ENCODE data around the gene PTPRT. TPM values are rescaled to one million over a fixed set of nuclear protein-coding genes. Genes with fewer than 3 reads are reported as not detected.

Gene PTPRT
- total and polyA plus RNA-seq, 2 experiments from 2014 or later = not detected

DNA sequence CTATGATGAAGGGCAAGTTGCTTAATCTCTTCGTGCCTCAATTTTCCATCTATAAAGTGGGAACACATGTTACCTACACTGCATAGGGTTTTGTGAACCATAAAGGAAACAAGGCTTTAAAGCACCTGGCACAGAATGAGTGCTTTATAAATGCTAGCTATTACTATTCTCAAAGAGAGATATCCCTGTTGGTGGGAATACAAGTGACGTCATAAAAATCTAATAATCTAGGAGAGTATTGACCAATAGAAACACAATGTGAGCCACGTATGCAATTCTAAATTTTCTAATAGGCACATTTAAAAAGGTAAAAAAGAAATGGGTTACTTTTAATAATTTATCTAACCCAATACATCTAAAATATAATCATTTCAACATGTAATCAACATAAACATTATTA, 316.4 kb downstream of the PTPRT start:
- no peaks in the 10 kb centered on the region for H4K20me1 ChIP-seq (replicated peaks; ENCODE audit: insufficient read depth)
- Mint-ChIP-seq H3K27ac (no peak overlapping the region), H3K9me3 (peaks cover 97% of the 10 kb centered on the region), H3K36me3 (ENCODE audit: low read depth) (peaks cover 29% of the 10 kb centered on the region), H3K27me3 (ENCODE audit: insufficient read depth, low read depth, poor library complexity) (no peaks in the 10 kb centered on the region), H3K4me3 (no peak overlapping the region), H3K4me1 (no peaks in the 10 kb centered on the region)
- ATAC-seq (no peak), DNase-seq (ENCODE audit: low spot score) (no peak)
- H3K79me2 ChIP-seq (replicated peaks; ENCODE audit: insufficient read depth) = no peaks in the 10 kb centered on the region
- H3K9me2 ChIP-seq (ENCODE audit: insufficient read depth) = no peaks in the 10 kb centered on the region
- no peak overlapping the region for H3K4me2 ChIP-seq
- H2AFZ ChIP-seq = no peak overlapping the region
- no peak overlapping the region for H3K27ac ChIP-seq (ENCODE audit: low read depth)
- TF ChIP-seq EZH2phosphoT487 (IDR thresholded peaks at IDR 0.05; ENCODE audit: unreplicated experiment) (no peak), STAT1 (IDR thresholded peaks at IDR 0.05; ENCODE audit: unreplicated experiment) (no peak), POLR2AphosphoS5 (IDR thresholded peaks at IDR 0.05; ENCODE audit: low read depth) (no peak), JUNB (IDR thresholded peaks at IDR 0.05; ENCODE audit: unreplicated experiment) (no peak)
- TF ChIP-seq, protein P1, sequence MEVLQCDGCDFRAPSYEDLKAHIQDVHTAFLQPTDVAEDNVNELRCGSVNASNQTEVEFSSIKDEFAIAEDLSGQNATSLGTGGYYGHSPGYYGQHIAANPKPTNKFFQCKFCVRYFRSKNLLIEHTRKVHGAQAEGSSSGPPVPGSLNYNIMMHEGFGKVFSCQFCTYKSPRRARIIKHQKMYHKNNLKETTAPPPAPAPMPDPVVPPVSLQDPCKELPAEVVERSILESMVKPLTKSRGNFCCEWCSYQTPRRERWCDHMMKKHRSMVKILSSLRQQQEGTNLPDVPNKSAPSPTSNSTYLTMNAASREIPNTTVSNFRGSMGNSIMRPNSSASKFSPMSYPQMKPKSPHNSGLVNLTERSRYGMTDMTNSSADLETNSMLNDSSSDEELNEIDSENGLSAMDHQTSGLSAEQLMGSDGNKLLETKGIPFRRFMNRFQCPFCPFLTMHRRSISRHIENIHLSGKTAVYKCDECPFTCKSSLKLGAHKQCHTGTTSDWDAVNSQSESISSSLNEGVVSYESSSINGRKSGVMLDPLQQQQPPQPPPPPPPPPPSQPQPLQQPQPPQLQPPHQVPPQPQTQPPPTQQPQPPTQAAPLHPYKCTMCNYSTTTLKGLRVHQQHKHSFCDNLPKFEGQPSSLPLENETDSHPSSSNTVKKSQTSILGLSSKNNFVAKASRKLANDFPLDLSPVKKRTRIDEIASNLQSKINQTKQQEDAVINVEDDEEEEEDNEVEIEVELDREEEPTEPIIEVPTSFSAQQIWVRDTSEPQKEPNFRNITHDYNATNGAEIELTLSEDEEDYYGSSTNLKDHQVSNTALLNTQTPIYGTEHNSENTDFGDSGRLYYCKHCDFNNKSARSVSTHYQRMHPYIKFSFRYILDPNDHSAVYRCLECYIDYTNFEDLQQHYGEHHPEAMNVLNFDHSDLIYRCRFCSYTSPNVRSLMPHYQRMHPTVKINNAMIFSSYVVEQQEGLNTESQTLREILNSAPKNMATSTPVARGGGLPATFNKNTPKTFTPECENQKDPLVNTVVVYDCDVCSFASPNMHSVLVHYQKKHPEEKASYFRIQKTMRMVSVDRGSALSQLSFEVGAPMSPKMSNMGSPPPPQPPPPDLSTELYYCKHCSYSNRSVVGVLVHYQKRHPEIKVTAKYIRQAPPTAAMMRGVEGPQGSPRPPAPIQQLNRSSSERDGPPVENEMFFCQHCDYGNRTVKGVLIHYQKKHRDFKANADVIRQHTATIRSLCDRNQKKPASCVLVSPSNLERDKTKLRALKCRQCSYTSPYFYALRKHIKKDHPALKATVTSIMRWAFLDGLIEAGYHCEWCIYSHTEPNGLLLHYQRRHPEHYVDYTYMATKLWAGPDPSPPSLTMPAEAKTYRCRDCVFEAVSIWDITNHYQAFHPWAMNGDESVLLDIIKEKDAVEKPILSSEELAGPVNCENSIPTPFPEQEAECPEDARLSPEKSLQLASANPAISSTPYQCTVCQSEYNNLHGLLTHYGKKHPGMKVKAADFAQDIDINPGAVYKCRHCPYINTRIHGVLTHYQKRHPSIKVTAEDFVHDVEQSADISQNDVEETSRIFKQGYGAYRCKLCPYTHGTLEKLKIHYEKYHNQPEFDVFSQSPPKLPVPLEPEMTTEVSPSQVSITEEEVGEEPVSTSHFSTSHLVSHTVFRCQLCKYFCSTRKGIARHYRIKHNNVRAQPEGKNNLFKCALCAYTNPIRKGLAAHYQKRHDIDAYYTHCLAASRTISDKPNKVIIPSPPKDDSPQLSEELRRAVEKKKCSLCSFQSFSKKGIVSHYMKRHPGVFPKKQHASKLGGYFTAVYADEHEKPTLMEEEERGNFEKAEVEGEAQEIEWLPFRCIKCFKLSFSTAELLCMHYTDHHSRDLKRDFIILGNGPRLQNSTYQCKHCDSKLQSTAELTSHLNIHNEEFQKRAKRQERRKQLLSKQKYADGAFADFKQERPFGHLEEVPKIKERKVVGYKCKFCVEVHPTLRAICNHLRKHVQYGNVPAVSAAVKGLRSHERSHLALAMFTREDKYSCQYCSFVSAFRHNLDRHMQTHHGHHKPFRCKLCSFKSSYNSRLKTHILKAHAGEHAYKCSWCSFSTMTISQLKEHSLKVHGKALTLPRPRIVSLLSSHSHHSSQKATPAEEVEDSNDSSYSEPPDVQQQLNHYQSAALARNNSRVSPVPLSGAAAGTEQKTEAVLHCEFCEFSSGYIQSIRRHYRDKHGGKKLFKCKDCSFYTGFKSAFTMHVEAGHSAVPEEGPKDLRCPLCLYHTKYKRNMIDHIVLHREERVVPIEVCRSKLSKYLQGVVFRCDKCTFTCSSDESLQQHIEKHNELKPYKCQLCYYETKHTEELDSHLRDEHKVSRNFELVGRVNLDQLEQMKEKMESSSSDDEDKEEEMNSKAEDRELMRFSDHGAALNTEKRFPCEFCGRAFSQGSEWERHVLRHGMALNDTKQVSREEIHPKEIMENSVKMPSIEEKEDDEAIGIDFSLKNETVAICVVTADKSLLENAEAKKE (CRISPR knock-in tag; IDR thresholded peaks at IDR 0.05) = no peak
- H3K36me3 ChIP-seq (ENCODE audit: insufficient read depth) = no peaks in the 10 kb centered on the region
- no peaks in the 10 kb centered on the region for H3K27me3 ChIP-seq (ENCODE audit: insufficient read depth)
- H3K4me1 ChIP-seq (ENCODE audit: insufficient read depth) = no peaks in the 10 kb centered on the region
- H3K4me3 ChIP-seq = no peak overlapping the region
- no peaks in the 10 kb centered on the region for H3F3A ChIP-seq (replicated peaks; ENCODE audit: low read depth)

DNA sequence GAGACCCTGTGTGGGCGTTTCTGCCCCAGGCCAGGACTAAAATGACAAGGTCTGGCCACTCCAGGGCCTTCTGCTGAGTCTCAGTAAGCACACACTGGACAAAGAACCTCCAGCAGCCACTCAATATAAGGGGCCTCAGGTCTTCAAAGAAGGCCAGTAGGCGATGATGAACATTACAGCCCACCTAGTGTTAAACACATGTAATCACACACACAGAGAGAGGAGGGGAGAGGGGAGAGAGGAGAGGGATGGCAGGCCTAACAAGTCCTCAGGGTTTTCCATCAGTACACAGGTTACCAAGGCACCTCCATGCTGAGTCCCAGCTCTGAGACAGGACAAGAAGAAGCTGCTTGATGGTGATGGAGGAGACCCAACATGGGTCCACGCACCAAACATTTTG, 325.6 kb downstream of the PTPRT start:
- H3K36me3 ChIP-seq (ENCODE audit: insufficient read depth) = no peaks in the 10 kb centered on the region; the same call in none of the 2 replicates
- no peak overlapping the region for H2AFZ ChIP-seq
- H4K20me1 ChIP-seq (replicated peaks; ENCODE audit: insufficient read depth) = no peaks in the 10 kb centered on the region
- peaks cover 15% of the 10 kb centered on the region for H3K36me3 Mint-ChIP-seq (ENCODE audit: low read depth)
- no peak overlapping the region for H3K4me3 Mint-ChIP-seq
- no peaks in the 10 kb centered on the region; the same call in 2 of the 3 replicates for H3K4me1 Mint-ChIP-seq
- peaks cover 9% of the 10 kb centered on the region for H3K27me3 Mint-ChIP-seq (ENCODE audit: insufficient read depth, low read depth, poor library complexity)
- no peak for DNase-seq (ENCODE audit: low spot score)
- no peaks in the 10 kb centered on the region for H3K4me1 ChIP-seq (ENCODE audit: insufficient read depth)
- H3K9me2 ChIP-seq (ENCODE audit: insufficient read depth) = no peaks in the 10 kb centered on the region
- ATAC-seq = no peak
- no peak overlapping the region for H3K4me2 ChIP-seq
- H3K27ac Mint-ChIP-seq = no peak overlapping the region
- no peaks in the 10 kb centered on the region for H3K27me3 ChIP-seq (ENCODE audit: insufficient read depth)
- H3K9me3 Mint-ChIP-seq = peaks cover 91% of the 10 kb centered on the region
- H3K4me3 ChIP-seq = no peak overlapping the region
- H3K27ac ChIP-seq (ENCODE audit: low read depth) = no peak overlapping the region
- H3F3A ChIP-seq (replicated peaks; ENCODE audit: low read depth) = no peaks in the 10 kb centered on the region
- H3K79me2 ChIP-seq (replicated peaks; ENCODE audit: insufficient read depth) = no peaks in the 10 kb centered on the region
- no peak for TF ChIP-seq POLR2AphosphoS5 (IDR thresholded peaks at IDR 0.05; ENCODE audit: low read depth)
- TF ChIP-seq, protein P2, sequence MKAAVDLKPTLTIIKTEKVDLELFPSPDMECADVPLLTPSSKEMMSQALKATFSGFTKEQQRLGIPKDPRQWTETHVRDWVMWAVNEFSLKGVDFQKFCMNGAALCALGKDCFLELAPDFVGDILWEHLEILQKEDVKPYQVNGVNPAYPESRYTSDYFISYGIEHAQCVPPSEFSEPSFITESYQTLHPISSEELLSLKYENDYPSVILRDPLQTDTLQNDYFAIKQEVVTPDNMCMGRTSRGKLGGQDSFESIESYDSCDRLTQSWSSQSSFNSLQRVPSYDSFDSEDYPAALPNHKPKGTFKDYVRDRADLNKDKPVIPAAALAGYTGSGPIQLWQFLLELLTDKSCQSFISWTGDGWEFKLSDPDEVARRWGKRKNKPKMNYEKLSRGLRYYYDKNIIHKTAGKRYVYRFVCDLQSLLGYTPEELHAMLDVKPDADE (IDR thresholded peaks at IDR 0.05) = no peak
- TF ChIP-seq ZNF331 (CRISPR knock-in tag; IDR thresholded peaks at IDR 0.05; ENCODE audit: low read depth) = no peak
- no peak for TF ChIP-seq EZH2 (IDR thresholded peaks at IDR 0.05; ENCODE audit: low read depth, unreplicated experiment)
- TF ChIP-seq CREB1 (CRISPR knock-in tag; IDR thresholded peaks at IDR 0.05; ENCODE audit: low read depth) = no peak
- TF ChIP-seq, protein P3, sequence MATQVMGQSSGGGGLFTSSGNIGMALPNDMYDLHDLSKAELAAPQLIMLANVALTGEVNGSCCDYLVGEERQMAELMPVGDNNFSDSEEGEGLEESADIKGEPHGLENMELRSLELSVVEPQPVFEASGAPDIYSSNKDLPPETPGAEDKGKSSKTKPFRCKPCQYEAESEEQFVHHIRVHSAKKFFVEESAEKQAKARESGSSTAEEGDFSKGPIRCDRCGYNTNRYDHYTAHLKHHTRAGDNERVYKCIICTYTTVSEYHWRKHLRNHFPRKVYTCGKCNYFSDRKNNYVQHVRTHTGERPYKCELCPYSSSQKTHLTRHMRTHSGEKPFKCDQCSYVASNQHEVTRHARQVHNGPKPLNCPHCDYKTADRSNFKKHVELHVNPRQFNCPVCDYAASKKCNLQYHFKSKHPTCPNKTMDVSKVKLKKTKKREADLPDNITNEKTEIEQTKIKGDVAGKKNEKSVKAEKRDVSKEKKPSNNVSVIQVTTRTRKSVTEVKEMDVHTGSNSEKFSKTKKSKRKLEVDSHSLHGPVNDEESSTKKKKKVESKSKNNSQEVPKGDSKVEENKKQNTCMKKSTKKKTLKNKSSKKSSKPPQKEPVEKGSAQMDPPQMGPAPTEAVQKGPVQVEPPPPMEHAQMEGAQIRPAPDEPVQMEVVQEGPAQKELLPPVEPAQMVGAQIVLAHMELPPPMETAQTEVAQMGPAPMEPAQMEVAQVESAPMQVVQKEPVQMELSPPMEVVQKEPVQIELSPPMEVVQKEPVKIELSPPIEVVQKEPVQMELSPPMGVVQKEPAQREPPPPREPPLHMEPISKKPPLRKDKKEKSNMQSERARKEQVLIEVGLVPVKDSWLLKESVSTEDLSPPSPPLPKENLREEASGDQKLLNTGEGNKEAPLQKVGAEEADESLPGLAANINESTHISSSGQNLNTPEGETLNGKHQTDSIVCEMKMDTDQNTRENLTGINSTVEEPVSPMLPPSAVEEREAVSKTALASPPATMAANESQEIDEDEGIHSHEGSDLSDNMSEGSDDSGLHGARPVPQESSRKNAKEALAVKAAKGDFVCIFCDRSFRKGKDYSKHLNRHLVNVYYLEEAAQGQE (IDR thresholded peaks at IDR 0.05; ENCODE audit: unreplicated experiment) = no peak
- no peak for TF ChIP-seq NANOG (IDR thresholded peaks at IDR 0.05; ENCODE audit: borderline replicate concordance)
